ENCODE results near the gene ARL4D.

DNA sequence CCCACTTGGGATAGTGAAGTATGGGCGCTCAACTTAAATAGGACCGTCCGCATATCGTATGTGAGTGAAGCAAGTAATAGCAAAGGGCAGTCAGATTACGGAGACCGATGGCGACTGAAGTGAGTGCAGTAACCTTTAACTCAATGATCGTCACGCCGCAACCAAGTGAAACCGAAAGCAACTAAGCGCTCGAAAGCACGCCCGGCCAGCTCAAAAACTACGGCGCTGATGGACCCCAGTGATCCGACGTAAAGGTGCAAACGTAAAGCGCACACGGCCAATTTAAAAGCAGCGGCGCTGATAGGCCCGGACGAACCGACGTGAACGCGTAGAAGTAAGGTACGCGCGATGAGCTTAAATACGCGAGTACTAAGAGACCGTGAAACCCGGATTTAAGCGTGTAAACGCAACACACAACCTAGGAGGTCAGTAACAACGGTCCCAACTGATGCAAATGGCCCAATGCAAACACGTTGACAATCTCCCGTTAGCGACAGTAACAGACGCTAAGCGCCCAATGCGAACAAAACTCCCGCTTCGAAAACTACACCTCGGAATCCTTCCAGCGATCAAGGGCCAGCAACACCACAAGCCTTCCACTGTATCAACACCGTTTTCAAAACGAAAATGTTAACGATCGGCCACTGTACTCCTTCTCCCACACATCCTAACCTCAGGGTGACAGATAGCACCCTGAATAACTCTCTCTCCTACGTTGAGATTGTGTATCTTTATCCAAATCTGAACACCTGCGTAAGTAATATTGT lies 37.9 kb upstream of the ARL4D start:
- TF ChIP-seq GATA2 (IDR thresholded peaks at IDR 0.05; ENCODE audit: low read depth, low read length) (peak; percentile 23; the same call in 1 of the 2 replicates), GATA3 (IDR thresholded peaks at IDR 0.05; ENCODE audit: low read depth, low read length) (no peak)

Data from SH-SY5Y (cell line).